Kidney (tissue), 14 donors: ENCODE measurements around the gene NACAD. TPM values are rescaled to one million over a fixed set of nuclear protein-coding genes. Genes with fewer than 3 reads are reported as not detected.

Experiments
- DNase-seq, 5 donors: peaks; one replicate each; pipeline ENCODE4 v3.0.0-alpha.2; 2013 to 2020
- FAIRE-seq: peaks from 2 replicates; lab custom pipeline; 2012; peaks lifted over from hg19 to GRCh38; lab: Jason Lieb, UNC
- H3K27ac ChIP-seq, 2 donors: one replicate each; pipeline ENCODE4 v1.7.0; 2013; ENCODE audit warnings: low read depth in 2 of 2, low read length in 2 of 2, inconsistent platforms in 1 of 2
- H3K27me3 ChIP-seq: one replicate; pipeline ENCODE4 v1.7.1; 2013; ENCODE audit warnings: low read length, inconsistent platforms; ENCODE audit not compliant: control insufficient read depth, insufficient read depth
- H3K36me3 ChIP-seq, 3 donors: one replicate each; pipeline versions ENCODE4 v1.7.0 to v1.7.1; 2013; ENCODE audit warnings: low read length in 3 of 3, control low read depth in 1 of 3, inconsistent platforms in 1 of 3; ENCODE audit not compliant: insufficient read depth in 3 of 3, control insufficient read depth in 2 of 3
- H3K4me1 ChIP-seq, 3 donors: one replicate each; pipeline versions ENCODE4 v1.7.0 to v1.7.1; 2013; ENCODE audit warnings: low read length in 3 of 3, inconsistent platforms in 1 of 3, low read depth in 1 of 3; ENCODE audit not compliant: control insufficient read depth in 2 of 3, insufficient read depth in 2 of 3
- H3K4me3 ChIP-seq, 3 donors: one replicate each; pipeline versions ENCODE4 v1.7.0 to v1.8.1; 2013; ENCODE audit warnings: low read length in 3 of 3, control low read depth in 1 of 3, inconsistent platforms in 1 of 3
- H3K9ac ChIP-seq, 3 donors: one replicate each; pipeline versions ENCODE4 v1.7.0 to v1.7.1; 2013; ENCODE audit warnings: low read length in 3 of 3, control low read depth in 1 of 3, inconsistent platforms in 1 of 3
- H3K9me3 ChIP-seq, 3 donors: one replicate each; pipeline versions ENCODE4 v1.7.0 to v1.7.1; 2013; ENCODE audit warnings: low read length in 3 of 3, control low read depth in 1 of 3, inconsistent platforms in 1 of 3; ENCODE audit not compliant: control insufficient read depth in 2 of 3, insufficient read depth in 1 of 3
- intact Hi-C: fragments of 100-400 bp; cut with DNase I; formaldehyde crosslinking; loops from one replicate; pipeline ENCODE4 v1.11.1; 2022
- polyA plus RNA-seq: library from polyadenylated mRNA; stranded (reverse); fragments of 350-450 nt; fragmentation: Illumina TruSeq; extraction: RNeasy Lipid Tissue Mini Kit (QIAGEN cat#74804); gene quantifications from one replicate; pipeline ENCODE4 v1.2.3, GENCODE V29; 2014; ENCODE audit warnings: low read depth, low replicate concordance; ENCODE audit not compliant: insufficient read depth
- total RNA-seq: library from RNA; stranded (reverse); fragmentation: NEBNext Ultra II Directional; extraction: Animal tissue kit (Norgen Biotek cat#: 25700); gene quantifications from one replicate; pipeline ENCODE4 v1.2.1, GENCODE V29; 2021
- TF ChIP-seq, protein P1 (sequence below): IDR thresholded peaks from 3 replicates; pipeline ENCODE4 v1.5.1; 2012; ENCODE audit warnings: mild to moderate bottlenecking, moderate library complexity, borderline replicate concordance; ENCODE audit not compliant: insufficient read depth; ENCODE audit errors: extremely low read depth
- donor health status: control.
- donor health status: control.
- donor health status: control.
- donor health status: control.
- donor health status: control.
- donor health status: DM: yes; HTN: yes; CAD: no.
- donor health status: Normal renal cell carcinoma (clear cell type).

The NACAD gene
- total and polyA plus RNA-seq, 2 donors from 2014 or later = 4.2 to 5.0 TPM

DNA sequence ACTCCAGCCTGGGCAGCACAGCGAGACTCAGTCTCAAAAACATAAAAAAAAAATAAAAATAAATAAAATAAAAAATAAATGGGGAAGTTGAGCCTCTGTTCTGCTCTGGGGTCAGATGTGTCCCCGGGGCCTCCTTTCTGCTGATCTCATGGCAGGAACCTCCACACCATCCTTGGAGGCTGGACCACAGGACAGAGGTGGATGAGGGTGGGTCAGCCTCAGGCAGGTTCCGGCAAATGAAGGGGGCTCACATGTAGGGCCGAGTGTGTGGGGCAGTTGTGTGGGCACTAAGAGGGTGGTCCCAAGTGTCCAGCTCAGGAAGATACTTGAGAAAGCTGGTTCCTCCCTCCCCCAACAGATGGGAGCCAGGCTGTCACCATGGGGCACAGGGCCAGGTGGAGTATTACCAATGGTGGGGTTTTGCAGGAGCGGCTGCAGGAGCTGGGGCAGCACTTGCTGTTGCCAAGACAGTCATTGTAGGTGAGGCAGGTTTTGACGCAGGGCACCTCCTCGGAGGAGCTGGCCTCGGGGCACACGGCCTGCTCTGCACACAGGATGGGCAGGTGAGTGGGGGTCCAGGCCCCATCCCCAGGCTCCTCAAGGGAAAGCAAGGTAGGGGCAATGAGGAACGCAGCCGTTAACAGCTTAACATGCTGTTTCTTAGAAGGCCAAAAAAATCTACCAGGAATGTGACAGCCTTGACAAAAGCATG is 36.6 kb upstream of the NACAD start:
- no peak overlapping the region for H3K9ac ChIP-seq
- no peak overlapping the region for H3K27ac ChIP-seq
- no peaks in the 10 kb centered on the region for H3K4me1 ChIP-seq
- H3K36me3 ChIP-seq = no peaks in the 10 kb centered on the region
- no peaks in the 10 kb centered on the region for H3K27me3 ChIP-seq
- no peak for DNase-seq
- H3K4me3 ChIP-seq = no peak overlapping the region
- no peak for FAIRE-seq
- TF ChIP-seq, protein P1, sequence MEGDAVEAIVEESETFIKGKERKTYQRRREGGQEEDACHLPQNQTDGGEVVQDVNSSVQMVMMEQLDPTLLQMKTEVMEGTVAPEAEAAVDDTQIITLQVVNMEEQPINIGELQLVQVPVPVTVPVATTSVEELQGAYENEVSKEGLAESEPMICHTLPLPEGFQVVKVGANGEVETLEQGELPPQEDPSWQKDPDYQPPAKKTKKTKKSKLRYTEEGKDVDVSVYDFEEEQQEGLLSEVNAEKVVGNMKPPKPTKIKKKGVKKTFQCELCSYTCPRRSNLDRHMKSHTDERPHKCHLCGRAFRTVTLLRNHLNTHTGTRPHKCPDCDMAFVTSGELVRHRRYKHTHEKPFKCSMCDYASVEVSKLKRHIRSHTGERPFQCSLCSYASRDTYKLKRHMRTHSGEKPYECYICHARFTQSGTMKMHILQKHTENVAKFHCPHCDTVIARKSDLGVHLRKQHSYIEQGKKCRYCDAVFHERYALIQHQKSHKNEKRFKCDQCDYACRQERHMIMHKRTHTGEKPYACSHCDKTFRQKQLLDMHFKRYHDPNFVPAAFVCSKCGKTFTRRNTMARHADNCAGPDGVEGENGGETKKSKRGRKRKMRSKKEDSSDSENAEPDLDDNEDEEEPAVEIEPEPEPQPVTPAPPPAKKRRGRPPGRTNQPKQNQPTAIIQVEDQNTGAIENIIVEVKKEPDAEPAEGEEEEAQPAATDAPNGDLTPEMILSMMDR = no peak
- H3K9me3 ChIP-seq = no peaks in the 10 kb centered on the region
- intact Hi-C loops = no loop called here

DNA sequence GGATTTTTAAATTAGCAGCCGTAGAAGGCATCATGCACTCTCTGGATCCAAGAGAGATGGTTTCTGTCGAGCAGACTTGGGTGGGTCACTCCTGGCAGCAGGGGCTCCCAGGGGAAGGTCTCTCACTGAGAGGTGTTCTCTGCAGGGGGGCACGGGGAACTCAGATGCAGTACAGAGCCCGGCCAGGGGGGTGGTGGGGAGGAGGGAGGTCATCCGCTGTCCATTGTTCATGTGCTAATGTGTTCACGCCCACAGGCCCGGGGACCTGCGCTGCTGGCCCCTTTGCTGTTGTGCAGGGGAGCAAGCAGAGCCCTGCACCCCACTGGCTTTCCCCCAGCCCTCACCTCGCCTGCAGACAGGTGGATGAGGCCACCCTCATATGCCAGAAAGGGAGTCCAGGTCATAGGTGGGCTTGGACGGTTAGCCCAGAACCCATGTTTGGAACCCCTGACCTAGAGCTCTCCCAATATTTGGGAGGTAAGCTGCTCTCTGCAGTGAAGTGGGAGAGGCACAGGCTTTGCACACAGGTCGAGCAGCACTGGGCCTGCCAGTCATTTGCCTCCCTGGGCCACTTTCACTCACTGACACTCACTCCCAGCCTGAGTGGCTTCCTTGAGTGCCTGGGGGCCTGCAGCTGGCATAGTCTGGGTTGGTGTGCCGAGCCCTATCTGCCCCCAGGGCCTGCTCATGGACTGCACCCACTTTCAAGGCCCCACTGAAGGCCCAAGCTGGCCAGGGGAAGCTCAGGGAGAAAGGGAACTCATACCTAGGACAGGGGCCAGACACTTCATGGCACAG is 35.3 kb upstream of the NACAD start:
- no peaks in the 10 kb centered on the region for H3K27me3 ChIP-seq
- TF ChIP-seq, protein P1 = no peak
- H3K27ac ChIP-seq = no peak overlapping the region
- FAIRE-seq (no peak), DNase-seq (no peak)
- no peak overlapping the region for H3K4me3 ChIP-seq
- intact Hi-C loops = no loop called here
- no peaks in the 10 kb centered on the region for H3K4me1 ChIP-seq
- no peaks in the 10 kb centered on the region for H3K9me3 ChIP-seq
- no peaks in the 10 kb centered on the region for H3K36me3 ChIP-seq
- H3K9ac ChIP-seq = no peak overlapping the region

DNA sequence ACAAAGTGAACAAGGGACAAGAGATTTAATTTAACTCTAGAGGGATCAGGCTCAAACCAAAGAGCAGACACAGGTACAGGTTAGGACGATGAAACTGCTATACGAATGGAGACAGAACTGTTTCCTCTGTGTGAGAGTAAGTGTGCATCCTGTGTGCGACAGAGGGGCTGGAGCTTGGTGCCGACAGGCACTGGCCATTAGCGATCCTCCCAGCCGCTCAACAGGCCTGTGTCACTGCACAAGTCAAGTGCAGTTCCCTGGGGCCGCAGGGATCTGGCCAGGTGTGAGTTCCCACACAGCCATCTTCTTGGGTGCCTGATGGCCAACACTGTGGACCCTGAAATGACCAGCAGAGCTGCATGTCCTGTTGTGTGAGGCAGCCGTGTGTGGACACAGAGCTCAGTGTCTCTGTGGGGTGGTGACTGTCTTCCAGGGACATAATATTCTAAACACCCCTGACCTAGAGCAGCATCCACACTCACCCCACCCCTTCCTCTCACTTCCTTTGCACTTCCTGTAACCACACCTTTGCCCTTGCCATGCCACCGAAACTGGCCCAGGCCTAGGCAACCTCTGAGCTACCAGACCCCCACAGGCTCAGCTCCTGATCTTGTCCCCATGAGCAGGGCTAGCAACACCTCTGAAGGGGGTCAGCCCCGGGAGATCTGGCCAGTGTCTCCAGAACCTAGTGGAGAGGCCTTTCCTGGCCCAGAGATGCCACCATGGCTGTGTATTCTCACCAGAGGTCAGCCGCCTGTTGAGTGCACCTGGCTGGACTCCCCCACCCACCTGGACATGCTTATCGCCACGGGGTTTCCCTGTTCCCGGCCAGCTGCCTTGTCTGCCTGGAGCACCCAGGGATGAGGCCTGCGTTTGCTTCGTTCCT is 34.4 kb upstream of the NACAD start:
- no peaks in the 10 kb centered on the region for H3K4me1 ChIP-seq
- H3K9ac ChIP-seq = no peak overlapping the region
- H3K9me3 ChIP-seq = no peaks in the 10 kb centered on the region
- no peak overlapping the region for H3K27ac ChIP-seq
- intact Hi-C loops = no loop called here
- TF ChIP-seq, protein P1 = no peak
- DNase-seq (no peak), FAIRE-seq (no peak)
- no peaks in the 10 kb centered on the region for H3K27me3 ChIP-seq
- no peak overlapping the region for H3K4me3 ChIP-seq
- H3K36me3 ChIP-seq = no peaks in the 10 kb centered on the region
